ENCODE results near the gene JAK3.

The JAK3 gene

DNA sequence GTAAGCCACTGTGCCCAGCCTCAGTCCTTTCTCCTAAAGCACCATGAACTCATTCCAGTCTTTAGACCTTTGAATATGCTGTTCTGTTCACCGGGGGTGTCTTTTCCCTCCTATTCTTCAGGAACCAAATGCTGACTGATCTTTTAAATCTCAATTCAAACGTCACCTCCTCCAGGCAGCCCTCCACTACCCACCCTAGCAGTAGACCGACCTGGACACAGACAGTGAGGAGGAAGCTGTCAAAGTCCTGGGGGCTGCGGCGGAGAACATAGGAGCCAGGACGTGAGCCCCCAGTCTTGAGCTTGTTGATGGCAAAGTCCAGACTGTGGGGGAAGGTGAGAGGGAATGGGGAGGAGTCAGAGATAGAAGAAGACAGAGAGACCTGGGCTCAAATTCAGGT lies 7.8 kb downstream of the JAK3 start:
- no peak for DNase-seq (ENCODE audit: low read depth, low spot score)

DNA sequence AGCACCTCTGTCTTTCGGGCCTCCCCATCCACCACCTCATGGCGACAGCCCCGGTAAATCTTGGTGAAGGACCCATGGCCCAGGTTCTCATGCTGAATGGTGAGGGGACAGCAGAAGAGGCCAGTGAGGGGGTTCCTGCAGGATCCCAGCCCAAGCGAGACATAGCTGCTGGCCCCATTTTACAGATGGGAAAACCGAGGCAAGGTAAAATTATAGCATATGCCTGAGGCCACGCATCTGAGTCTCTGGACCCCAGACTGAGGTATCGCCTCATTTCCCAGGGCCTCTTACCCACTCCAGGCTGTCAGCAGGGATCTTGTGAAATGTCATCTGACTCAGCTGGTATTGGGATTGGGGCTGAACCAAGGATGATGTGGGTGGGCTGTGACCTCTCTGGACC lies 9.8 kb downstream of the JAK3 start:
- no peak for DNase-seq (ENCODE audit: low read depth, low spot score)

DNA sequence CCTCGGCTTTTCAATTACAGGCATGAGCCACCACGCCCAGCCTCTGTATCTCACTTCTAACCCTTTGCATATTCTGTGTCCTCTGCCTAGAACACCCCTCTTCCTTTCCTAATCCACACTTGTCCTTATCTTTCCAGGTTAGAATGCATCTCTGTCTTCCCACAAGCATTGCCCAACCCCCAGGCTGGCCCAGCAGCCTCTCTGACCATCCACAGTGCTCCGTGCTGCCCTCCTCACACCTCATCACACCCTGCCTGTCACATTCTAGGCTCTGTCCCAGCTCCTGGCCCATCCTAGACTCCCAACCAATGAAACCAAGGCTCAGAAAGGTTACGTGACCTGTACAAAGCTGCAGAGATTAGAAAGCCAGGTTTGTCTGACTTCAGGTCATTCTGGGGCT lies 11.3 kb downstream of the JAK3 start:
- DNase-seq (ENCODE audit: low read depth, low spot score), result no peak

DNA sequence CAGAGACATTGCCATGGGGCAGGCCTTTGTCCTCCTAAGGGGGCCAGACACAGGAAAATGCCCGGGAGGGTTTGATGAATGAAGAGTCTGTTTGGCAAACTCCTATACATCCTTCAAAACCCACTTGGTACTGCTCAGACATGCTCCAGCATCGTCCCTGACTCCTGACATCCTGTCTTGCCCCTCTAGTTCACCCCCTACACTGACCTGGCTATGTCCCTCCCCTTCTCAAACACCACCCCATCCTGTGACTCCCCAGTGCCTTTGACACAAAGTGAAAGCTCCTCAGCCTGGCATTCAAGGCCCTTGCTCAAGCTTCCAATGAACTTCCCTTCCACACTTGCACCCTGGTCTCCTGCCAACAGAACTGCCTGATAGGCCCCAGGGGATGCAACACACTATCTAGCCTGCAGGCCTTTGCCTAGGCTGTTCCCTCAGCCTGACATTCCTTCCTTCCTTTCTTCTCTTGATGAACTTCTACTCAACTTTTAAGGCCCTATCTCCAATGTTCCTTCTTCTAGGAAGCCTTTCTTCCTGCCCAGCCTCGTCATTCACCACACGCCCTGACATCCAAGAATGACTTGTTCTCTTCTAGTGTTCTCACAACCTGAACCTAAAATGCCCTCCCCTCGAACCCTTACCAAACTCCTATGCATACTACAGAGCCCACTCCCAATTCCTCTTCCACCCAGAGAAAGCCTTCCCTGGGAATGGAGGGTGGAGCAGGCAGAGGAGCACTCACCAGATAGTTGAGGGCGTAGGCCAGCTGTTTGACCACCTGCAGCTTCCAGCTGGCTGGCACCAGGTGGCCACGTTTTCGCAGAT lies 12.4 kb downstream of the JAK3 start:
- DNase-seq (ENCODE audit: low read depth, low spot score), result no peak

DNA sequence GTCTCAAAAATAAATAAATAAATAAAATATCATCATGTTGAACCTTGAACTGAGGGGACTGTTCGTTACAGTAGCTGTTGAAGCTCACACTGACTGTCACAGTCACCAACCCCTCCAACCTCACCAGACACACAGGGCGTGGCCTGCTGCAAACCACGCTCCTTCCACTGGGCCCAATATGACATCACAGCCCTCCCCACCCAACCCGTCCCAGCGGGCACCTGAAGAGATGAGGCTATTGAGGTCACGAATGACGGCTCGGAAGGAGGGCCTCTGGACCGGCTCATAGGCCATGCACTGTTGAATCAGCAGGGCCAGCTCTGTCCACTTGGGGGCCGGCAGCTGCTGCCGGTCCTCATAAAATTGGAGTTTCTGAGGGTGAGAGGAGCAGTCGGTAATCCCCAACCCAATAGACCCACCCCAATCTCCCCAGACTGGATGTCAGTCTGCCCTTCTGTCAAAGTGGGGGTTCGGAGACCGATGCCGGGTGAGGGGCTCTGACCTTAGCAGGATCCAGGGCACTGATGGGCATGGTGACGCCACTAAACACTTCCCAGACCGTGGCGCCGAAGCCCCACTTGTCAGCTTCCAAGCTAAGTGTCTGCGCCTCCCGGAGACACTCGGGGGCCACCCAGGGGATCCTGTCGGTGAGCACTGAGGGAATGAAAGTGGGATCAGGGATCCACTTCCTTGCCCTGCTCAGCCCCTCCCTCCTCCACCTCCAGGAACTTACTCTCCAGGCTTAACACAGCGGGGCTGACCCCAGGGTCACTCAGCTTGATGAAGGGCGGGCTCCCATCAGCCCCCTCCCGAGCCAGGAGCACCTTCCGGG lies 13.2 kb downstream of the JAK3 start:
- DNase-seq (ENCODE audit: low read depth, low spot score), result no peak

DNA sequence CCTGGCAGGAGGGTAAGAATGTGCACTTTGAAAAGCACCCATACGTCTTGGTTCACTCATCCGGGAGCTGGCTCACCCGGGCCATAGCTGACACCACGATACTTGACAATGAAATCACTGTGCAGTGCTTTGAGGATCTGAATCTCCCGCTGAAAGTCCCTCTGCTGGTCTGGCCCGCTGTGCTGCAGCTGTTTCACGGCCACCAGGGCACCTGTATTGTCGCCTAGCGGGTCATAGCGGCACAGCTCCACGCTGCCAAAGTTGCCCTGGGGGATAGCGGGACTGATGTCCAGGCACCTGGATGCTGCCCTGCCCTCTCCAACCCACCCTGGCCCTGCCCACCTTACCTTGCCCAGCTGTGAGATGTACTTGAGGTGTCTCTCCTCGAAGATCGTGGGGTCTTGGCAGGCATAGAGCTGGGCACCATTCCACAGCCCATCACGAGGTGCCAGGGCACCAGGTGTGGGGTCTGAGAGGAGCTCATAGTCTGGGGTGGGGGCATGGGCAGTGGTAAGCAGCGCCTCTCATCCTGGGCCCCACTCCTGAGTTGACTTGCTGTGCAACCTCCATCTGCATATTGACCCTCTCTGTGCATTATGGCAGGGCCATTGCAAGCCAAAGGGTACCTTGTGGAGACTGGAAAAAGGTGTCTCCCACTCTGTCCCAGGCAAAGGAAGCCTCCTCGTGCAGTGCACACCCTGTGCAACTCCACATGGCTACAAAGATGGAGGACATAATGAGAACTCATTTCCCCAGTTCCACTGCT lies 15.2 kb downstream of the JAK3 start:
- no peak for DNase-seq (ENCODE audit: low read depth, low spot score)

DNA sequence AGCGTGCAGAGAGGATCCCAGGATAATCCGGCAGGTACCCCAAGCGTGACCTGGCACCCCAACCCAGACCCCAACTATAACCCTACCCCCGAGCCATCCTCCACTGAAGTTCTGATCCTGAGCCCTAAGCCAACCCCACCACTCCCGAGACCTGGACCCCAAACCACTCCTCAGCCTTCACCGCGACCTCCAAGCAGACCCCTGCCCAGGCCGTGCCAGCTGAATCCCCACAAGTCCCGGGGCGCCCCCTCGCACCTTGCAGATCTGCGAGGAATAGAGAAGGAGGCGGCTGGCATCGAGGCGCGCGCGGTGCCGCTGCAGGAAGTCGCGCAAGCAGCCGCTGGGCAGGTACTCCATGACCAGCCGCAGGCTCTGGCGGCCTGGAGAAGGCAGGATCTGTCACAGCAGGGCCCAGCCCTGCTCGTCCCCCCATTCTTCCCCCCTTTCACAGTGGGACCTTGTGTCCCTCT lies 16.3 kb downstream of the JAK3 start:
- no peak for DNase-seq (ENCODE audit: low read depth, low spot score)

DNA sequence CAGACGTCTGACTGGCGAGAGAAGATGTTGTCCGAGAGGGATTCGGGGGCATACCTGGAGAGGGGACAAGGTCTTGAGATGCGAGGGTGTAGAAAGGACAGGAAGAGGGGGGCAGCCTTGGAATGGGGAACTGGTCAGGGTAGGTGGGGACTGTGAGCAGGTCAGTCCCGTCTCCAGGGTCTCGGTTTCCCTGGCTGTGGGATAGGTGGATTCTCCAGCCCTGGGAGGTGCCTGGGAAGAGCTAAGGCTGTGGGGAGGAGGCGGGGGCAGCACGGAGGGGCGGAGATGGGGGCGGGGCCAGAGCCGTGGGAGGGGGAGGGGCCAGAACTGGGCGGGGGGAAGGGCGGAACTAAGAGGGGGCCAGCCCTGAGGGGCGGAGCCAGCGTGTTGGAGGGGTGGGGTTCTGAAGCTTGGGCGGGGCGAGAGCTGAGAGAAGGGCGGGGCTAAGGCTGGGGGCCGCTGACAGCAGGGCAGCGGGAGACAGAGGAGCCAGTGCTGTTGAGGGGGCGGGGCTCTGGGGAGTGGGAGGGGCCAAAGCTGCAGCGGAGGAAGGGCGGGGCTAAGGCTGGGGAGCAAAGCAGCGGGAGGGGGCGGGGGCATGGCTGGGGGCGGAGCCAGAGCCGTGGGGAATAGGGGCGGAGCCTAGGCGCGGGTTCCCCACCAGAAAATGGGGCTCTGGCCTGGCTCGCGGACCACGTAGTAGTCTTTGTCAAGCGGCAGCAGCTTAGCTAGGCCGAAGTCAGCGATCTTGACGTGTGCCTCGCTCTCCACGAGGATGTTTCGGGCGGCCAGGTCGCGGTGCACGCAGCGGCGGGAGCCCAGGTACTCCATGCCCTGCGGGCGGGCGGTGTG lies 17.0 kb downstream of the JAK3 start:
- DNase-seq (ENCODE audit: low read depth, low spot score), result no peak

DNA sequence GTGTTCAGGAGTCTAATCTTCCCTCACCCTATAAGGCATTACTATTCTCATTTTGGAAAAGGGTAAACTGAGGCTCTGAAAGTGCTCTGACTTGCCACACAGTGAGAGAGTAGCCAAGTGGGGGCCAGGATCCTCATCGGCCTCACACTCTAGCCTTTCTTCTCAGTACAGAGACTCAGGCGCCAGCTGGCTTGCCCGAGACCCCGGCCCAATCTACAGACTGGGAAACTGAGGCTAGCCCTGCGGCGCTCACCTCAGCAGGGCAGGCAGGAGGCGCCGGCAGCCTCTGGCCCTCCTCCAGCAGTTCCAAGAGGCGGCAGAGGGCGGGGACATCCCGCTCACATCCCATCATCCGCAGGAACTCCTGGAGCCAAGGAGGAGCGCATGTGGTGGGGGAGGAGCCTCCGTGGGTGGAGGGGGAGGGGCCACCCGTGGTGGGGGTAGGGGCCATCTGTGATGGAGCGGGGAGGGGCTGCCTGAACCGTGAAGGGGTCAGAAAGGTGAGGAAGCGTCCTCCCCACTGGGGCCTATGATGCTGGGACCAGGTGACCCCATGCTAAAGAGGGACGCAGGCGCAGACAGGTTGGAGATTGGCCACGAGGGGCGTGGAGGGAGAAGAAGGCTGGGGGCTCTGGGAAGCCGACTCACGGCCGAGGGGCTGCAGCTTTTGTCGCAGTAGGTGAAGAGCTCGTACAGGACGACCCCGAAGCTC lies 17.8 kb downstream of the JAK3 start:
- no peak for DNase-seq (ENCODE audit: low read depth, low spot score)

DNA sequence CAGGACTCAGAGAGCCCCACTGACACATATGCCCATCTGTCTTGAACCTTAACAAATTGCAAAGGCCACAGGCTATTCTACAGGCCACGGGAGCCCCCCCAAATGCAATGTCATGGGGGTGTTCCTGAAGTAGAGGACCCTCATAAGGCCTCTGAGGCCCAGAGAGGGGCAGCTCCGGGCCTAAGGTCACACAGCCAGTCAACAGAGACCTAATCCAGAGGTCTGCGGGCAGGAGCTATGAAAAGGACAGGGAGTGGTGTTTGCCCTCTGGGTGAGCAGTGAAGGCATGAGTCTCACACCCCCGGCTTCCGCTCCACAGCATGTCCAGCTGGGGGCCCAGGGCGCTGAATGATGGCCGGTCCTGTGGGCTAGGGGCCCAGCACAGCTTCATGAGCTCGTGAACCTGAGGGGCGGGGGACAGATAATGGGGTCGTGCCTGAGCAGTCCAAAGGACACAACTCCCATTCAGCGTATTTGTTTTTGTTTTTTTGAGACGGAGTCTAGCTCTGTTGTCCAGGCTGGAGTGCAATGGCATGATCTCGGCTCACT lies 21.2 kb downstream of the JAK3 start:
- no peak for DNase-seq (ENCODE audit: low read depth, low spot score)

DNA sequence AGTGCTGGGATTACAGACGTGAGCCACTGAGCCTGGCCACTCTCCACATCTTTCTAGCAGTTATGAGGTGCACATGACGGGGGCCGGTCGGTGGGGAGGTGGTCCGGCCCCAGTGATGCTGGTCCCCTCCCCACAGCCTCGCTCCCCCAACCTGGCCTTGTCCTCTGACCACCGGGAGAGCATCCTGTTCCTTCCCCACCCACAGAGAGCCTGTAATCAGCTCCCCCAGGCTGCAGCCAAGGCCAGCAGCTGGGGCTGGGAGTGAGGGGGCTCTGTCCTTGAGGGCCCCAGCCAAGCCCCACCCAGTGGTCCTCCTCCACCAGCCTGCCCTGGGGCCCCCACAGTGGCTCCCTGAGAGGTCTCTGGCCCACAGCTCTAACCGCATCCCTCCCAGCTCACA lies 23.4 kb downstream of the JAK3 start:
- no peak for DNase-seq (ENCODE audit: low read depth, low spot score)

DNA sequence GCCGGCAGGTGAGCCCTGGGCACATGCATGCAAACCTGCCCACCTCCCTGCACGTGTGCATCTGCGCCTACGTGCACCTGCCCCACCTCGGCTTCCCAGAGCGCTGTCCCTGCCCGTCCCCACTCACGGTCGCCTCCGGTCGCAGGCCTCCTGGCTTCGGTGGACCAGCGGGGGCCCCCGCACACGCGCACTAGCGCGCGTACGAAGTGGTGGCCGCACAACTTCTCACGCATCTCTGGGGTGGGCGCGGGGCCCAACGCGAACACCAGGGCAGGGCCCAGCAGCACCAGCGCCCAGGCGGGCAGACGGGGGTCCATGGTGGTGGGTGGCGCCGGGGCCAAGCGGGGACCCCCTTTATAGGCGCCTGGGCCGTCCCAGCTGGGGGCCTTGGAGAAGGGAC lies 26.6 kb downstream of the JAK3 start, which contains the start of gene INSL3:
Gene INSL3, minus strand, starts transcription at position 330 of the 400 bp plus-strand sequence. Its CDS starts 13 bp downstream, at position 317.
- no peak for DNase-seq (ENCODE audit: low read depth, low spot score)

DNA sequence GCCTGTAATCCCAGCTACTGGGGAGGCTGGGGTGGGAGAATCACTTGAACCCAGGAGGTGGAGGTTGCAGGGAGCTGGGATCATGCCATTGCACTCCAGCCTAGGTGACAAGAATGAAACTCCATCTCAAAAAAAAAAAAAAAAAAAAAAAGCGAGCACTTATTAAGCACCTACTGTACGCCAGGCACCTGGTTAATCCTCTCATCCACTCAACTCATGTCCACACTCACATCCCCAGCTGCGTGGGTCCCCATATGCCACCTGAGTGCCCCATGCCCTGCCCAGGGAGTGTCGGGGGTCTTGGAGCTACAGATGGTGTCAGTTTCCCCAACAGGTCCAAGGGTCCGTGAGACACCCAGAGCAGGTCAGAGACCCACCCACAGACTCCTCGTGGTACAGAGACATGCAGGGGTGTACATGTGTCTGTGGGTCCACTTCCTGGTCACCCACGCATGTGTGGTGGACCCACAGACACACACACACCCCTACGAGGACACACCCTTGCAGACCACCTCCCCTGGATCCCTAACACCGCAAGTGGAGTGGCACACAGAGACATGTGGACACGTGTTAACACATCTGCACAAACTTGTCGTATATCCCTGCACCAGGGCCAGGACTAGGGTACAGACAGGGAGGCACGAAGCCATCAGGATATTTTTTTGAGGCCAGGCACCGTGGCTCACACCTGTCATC lies 30.0 kb downstream of the JAK3 start:
- no peak for DNase-seq (ENCODE audit: low read depth, low spot score)

DNA sequence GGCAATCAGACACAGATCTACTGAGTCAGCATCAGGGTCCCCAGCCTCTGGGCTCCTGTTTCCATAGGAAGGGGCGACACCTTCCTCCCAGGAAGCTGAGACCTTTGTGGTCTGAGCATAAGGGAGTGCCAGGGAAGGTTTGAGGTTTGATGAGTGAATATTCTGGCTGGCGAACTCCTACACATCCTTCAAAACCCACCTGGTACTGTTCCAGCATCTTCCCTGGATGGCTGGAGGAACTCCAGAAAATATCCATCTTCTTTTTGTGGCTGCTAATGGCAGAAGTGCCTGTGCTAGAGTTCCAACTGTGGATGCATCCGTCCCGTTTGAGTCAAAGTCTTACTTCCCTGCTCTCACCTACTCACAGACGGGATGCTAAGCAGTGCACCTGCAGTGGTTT lies 35.7 kb downstream of the JAK3 start:
- no peak for DNase-seq (ENCODE audit: low read depth, low spot score)

DNA sequence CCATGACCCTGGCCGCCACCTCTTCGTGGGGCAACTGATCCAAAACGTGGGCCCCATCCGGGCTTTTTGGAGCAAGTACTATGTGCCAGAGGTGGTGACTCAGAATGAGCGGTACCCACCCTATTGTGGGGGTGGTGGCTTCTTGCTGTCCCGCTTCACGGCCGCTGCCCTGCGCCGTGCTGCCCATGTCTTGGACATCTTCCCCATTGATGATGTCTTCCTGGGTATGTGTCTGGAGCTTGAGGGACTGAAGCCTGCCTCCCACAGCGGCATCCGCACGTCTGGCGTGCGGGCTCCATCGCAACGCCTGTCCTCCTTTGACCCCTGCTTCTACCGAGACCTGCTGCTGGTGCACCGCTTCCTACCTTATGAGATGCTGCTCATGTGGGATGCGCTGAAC lies 36.1 kb downstream of the JAK3 start:
- DNase-seq (ENCODE audit: low read depth, low spot score), result no peak

DNA sequence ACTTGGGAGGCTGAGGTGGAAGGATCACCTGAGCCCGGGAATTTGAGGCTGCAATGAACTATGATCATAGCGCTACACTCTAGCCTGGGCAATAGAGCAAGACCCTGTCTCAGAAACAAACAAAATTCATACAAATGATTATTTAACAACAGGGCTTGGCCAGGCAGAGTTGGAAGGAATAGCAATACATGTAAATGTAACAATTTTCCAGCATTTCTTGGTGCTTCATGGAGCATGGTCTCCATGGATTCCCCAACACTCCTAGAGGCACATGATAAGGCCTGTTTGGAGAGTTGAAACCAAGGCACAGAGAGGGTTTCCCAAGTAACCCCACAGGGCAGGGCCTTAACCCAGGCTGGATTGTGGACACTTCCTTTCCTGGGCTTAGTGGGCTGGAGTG lies 36.7 kb downstream of the JAK3 start:
- no peak for DNase-seq (ENCODE audit: low read depth, low spot score)

DNA sequence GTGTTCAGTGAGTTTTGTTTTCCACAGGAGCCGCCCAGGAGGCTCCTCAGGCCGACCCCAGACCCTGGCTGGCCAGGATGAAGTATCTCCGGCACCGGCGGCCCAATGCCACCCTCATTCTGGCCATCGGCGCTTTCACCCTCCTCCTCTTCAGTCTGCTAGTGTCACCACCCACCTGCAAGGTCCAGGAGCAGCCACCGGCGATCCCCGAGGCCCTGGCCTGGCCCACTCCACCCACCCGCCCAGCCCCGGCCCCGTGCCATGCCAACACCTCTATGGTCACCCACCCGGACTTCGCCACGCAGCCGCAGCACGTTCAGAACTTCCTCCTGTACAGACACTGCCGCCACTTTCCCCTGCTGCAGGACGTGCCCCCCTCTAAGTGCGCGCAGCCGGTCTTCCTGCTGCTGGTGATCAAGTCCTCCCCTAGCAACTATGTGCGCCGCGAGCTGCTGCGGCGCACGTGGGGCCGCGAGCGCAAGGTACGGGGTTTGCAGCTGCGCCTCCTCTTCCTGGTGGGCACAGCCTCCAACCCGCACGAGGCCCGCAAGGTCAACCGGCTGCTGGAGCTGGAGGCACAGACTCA lies 40.0 kb downstream of the JAK3 start:
- no peak for DNase-seq (ENCODE audit: low read depth, low spot score)

DNA sequence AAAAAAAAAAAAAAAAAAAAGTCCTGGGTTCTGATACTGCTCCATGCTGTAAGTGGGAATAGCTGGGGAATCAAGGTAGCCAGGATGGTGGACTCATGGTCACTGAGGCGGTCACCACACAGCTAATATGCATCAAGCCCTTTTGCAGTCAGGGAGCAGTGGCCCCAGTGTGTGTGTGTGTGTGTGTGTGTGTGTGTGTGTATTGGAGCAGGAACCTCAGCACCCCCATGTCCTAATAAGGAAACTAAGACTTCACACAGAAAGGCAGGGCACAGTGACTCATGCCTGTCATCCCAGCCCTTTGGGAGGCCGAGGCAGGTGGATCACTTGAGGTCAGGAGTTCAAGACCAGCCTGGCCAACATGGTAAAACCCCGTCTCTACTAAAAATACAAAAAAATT lies 40.8 kb downstream of the JAK3 start:
- no peak for DNase-seq (ENCODE audit: low read depth, low spot score)

DNA sequence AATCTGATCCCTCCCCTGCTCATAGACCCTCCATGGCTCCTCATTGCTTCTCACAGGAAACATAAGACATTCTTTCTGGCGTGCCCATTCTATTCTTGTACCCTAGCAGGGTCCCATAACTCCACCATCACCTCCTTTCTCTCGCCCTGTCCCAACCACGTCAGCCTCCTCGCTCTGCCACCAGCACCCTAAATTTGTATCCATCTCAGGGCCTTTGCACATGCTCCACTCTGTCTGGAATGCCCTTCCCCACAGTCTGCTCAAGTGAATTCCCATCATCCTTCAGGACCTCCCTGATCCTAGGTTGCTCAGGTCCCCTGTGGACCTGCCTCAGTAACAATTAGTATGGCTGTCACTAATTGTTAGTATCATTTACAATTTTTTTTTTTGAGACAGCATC lies 42.4 kb downstream of the JAK3 start:
- no peak for DNase-seq (ENCODE audit: low read depth, low spot score)
